ENCODE data around the gene OSMR. TPM values are rescaled to one million over a fixed set of nuclear protein-coding genes. Genes with fewer than 3 reads are reported as not detected.
"Not testable (repeated sequence)": the region's sequence is repeated elsewhere in the genome, so short reads cannot be mapped to it uniquely, and the experiment has no call there.

OSMR gene
- polyA plus RNA-seq, 4 donors = 8.2 to 11.1 (median 10.1) TPM

DNA sequence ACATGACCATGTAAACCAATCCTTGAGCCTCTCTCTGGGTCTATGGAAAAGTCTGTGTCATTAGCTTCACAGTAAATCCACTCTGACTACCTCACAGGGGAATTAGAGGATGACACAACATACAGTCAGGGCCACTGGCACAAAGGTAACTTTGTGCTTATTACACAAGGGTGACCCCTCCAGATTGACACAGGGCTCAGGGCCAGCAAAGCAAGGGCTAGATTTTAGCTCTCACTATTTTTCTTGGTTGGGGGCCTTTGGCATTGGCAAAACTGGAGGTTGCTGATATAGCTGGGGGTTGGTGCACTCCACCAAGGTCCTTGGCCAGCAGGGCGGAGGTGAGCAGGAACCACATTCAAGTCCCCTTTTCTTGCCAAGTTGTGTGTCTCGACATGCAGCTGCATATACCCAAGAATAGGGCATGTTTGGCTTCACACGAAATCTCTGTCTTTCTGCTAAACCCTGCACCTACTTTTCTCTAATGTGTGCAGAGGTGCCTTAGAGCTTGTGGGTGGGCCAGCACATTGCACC lies 15.2 kb upstream of the OSMR start:
- DNase-seq (ENCODE audit: low read depth in 4 of 4, low spot score in 3 of 4) = no peak

GRCh38 chr5:38831117-38831516 lies 14.7 kb upstream of the OSMR start:
- no peak for DNase-seq (ENCODE audit: low read depth in 4 of 4, low spot score in 3 of 4)

DNA sequence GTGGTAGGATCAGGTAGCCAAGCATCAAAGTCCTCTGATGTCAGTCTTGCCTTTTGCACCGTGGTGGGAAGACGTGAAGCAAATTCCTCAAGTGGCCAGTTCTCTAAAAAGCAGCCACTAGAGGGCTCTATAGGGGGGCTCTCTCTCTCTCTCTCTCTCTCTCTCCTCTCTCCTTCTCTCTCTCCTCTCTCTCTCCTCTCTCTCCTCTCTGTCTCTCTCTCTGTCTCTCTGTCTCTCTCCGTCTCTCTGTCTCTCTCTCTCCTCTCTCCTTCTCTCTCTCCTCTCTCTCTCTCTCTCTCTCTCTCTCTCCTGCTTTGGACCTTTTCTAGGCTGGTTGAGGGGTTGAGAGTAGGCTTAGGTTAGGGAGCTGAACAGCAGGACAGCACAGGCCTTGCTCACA lies 13.9 kb upstream of the OSMR start:
- no peak for DNase-seq (ENCODE audit: low read depth in 4 of 4, low spot score in 3 of 4)

GRCh38 chr5:38832810-38833209 lies 13.0 kb upstream of the OSMR start:
- DNase-seq (ENCODE audit: low read depth in 4 of 4, low spot score in 3 of 4) = no peak

DNA sequence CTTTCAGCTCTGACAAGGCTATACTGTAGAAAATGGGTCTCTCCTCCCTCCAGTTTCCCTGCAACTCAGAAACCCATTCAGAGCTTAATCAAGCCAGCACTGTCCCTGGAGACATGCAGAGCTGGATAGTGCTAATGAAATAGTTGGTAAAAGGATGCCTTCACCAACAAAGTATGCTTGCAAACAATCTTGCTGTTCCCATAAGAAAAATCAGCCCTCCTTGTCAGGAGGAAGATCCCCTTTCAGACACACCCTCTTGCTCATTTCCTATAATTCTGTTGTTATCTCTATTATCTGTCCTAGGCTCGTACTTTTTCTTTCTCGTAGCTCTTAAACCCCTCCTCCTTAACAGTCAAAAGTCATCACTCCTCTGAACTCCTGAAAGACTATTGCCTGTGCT lies 9.9 kb upstream of the OSMR start:
- no peak for DNase-seq (ENCODE audit: low read depth in 4 of 4, low spot score in 3 of 4)

DNA sequence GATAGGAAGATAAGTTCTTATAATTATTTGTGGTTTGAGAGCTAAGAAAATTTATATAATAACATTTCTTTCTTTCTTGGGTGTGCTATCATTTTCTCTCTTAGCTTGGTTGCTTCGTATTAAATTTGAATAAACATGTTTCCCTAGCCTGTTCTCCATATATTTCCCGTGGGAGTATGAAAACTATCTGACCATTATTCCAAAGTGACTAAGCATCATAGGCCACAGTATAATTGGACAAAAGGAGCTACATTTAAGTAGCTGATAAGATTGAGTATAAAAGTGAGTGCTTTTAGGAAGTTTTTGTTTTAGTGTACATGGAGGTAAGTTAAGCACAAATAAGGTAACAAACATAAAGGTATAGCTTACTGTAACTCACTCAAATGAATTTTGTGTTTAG lies 8.4 kb upstream of the OSMR start:
- DNase-seq (ENCODE audit: low read depth in 4 of 4, low spot score in 3 of 4) = no peak

GRCh38 chr5:38837932-38838331 lies 7.9 kb upstream of the OSMR start:
- DNase-seq (ENCODE audit: low read depth in 4 of 4, low spot score in 3 of 4) = no peak

GRCh38 chr5:38843665-38844064 lies 2.1 kb upstream of the OSMR start:
- no peak for DNase-seq (ENCODE audit: low read depth in 4 of 4, low spot score in 3 of 4)

DNA sequence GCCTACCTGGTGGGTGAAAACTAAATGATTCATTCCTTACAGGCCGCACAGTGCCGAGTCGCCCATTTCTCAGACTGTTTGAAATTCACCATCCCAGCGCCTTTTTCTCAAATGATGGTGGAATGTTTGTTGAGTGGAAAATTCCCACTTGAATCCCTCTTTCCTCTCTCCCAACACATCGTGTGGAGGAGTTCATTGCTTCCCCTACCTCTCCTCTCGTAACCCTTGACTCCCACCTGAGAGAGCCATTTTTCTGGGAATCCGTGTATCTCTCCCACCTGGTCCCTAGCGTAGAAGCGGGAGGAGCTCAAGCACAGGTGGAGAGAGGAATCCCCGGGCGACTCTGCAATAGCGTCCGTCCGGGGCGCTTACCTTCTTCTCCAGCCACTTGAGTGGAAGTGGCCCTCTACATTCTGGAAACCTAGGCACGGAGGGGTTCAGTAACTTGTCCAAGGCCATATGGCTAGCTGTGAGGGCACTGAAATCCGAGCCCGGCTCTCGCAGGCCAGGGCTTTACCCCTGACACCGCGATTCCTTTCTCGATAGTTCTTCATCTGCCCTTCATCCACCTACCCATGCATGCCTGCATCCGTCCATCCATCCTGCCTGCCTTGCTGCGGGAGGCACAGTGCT lies 683 bp downstream of the OSMR start:
- no peak for DNase-seq (ENCODE audit: low read depth in 4 of 4, low spot score in 3 of 4)

GRCh38 chr5:38847559-38848347 lies 1.9 kb downstream of the OSMR start:
- no peak for DNase-seq (ENCODE audit: low read depth in 4 of 4, low spot score in 3 of 4)

DNA sequence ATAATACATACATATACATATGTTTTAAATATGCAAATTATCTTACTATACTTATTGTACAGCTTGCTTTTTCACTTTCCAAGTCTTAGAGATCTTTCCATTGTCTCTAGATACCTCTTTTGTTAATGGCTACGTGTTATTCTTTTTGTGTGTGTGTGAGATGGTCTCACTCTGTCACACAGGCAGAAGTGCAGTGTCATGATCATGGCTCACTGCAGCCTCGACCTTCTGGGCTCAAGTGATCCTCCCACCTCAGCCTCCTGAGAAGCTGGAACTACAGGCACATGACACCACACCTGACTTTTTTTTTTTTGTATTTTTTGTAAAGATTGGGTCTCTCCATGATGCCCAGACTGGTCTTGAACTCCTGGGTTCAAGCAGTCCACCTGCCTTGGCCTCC lies 2.8 kb downstream of the OSMR start:
- no peak for DNase-seq (ENCODE audit: low read depth in 4 of 4, low spot score in 3 of 4)

DNA sequence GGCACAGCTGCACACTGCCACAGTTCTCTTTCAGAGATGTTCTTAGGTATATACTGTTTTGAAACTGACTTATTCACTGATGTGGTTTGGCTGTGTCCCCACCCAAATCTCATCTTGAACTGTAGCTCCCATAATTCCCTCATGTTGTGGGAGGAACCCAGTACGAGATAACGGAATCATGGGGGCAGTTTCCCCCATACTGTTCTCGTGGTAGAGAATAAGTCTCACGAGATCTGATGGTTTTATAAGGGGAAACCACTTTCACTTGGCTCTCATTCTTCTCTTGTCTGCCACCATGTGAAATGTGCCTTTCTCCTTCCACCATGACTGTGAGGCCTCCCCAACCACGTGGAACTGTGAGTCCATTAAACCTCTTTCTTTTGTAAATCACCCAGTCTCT lies 5.8 kb downstream of the OSMR start:
- DNase-seq (ENCODE audit: low read depth in 4 of 4, low spot score in 3 of 4) = not testable (repeated sequence)

DNA sequence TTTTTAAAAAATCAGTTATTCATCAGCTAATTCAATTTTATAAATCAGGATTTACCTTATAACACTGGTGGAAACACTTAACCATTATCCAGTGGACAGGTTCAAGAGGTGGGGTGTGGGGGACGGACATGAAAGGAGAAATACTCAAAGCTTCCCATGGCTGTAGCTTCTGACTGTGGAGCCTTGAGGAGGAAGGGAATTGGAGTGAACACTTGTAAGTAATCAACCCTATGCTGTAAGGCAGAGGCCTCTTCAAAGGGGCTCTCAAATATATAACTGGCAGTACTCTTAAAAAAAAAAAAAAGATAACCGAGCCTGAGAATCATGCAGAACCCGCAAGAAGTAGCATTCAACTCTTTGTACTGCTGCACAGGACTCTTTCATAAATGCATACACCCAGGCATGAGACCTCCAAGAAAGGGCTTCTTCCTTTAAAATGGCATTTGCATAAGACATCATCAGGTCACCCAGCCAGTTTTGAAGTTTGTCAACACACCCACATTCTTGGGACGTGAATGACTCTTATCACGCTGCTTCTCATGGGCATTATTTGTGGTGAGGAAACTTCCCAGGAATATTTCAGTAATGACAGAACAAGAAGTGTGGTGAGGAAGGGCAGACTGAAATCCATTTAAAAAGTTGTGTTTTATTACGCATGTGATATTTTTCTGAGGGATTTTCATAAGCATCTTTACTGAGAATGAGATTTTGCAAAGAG lies 8.1 kb downstream of the OSMR start:
- no peak for DNase-seq (ENCODE audit: low read depth in 4 of 4, low spot score in 3 of 4)

DNA sequence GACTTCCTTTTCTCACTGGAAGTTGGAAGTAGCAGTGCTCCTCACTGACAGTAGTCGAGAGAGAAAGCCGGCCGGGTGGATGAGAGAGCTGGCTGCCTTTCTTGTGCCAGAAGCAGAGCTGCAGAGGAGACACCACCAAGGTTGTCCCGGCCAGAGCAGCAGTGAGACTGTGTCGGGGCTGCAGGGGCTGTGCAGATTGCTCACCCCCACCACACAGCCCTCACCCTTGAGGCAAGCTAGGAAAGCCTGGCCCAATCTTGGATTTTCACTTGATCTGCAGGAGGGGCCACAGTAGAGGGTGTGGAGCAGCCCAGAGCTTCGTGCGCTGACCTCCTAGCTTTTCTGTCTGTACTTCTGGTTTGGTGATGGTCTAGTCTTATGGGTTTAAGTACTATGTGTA lies 9.1 kb downstream of the OSMR start:
- DNase-seq (ENCODE audit: low read depth in 4 of 4, low spot score in 3 of 4) = no peak

GRCh38 chr5:38856660-38857059 lies 10.8 kb downstream of the OSMR start:
- DNase-seq (ENCODE audit: low read depth in 4 of 4, low spot score in 3 of 4) = no peak

DNA sequence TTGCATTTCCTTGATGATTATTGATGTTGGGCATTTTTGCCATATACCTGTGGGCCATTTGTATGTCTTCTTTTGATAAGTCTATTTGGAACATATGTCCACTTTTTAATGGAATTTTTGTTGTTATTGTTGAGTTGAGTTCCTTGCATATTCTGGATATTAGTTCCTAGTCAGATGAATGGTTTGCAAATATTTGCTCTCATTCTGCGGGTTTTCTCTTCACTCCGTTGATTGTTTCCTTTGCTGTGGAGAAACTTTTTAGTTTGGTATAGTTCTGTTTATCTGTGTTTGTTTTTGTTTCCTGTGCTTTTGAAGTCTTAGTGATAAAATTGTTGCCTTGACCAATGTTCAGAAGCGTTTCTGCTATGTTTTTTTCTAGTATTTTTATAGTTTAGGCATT lies 13.0 kb downstream of the OSMR start:
- no peak for DNase-seq (ENCODE audit: low read depth in 4 of 4, low spot score in 3 of 4)

DNA sequence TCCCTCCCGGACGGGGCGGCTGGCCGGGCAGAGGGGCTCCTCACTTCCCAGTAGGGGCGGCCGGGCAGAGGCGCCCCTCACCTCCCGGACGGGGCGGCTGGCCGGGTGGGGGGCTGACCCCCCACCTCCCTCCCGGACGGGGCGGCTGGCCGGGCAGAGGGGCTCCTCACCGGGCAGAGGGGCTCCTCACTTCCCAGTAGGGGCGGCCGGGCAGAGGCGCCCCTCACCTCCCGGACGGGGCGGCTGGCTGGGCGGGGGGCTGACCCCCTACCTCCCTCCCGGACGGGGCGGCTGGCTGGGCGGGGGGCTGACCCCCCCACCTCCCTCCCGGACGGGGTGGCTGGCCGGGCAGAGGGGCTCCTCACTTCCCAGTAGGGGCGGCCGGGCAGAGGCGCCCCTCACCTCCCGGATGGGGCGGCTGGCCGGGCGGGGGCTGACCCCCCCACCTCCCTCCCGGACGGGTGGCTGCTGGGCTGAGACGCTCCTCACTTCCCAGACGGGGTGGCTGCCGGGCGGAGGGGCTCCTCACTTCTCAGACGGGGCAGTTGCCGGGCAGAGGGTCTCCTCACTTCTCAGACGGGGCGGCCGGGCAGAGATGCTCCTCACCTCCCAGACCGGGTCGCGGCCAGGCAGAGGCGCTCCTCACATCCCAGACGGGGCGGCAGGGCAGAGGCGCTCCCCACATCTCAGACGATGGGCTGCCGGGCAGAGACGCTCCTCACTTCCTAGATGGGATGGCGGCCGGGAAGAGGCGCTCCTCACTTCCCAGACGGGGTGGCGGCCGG lies 16.4 kb downstream of the OSMR start:
- not testable (repeated sequence) for DNase-seq (ENCODE audit: low read depth in 4 of 4, low spot score in 3 of 4)

GRCh38 chr5:38866362-38867031 lies 20.7 kb downstream of the OSMR start:
- no peak for DNase-seq (ENCODE audit: low read depth in 4 of 4, low spot score in 3 of 4)

- DNase-seq (ENCODE audit: low read depth in 4 of 4, low spot score in 3 of 4) = no peak
Measured at GRCh38 chr5:38867032-38867398, 21.2 kb downstream of the OSMR start.

DNA sequence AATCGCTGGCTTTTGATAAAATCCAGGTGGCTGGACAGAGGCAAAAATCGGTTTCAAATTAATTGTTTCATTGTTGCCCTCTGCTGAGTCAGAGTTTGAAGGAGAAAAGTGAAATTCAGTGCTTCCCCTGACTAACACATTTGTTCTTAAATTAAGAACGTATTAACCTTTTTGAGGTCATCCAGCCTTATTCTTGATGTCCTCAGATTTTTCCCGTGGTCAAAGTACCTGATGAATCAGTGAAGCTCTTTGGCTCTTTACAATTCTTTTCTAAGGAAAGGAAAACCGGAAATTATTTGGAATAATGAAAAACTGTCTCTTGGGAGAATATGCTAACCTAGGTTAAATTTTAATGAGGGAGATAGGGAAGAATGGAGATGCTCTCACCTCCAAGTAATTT lies 21.6 kb downstream of the OSMR start:
- DNase-seq (ENCODE audit: low read depth in 4 of 4, low spot score in 3 of 4) = no peak
